HepG2 (cell line): ENCODE results near the gene HSD17B8. TPM values are rescaled to one million over a fixed set of nuclear protein-coding genes. Genes with fewer than 3 reads are reported as not detected.

Experiments
- CHD4 ChIP-seq: fragments of 200-600 bp; sonication (generic); IDR thresholded peaks from 2 replicates; pipeline ENCODE4 v1.7.0; 2017; ENCODE audit warnings: mild to moderate bottlenecking, low read length, borderline replicate concordance
- HBP1 ChIP-seq: IDR thresholded peaks from 2 replicates; pipeline ENCODE4 v1.6.1; 2016; ENCODE audit warnings: low read depth, control low read depth
- HOXA5 ChIP-seq: sonication (generic); formaldehyde crosslinking; IDR thresholded peaks from 2 replicates; pipeline ENCODE4 v1.4.0; 2020; ENCODE audit warnings: missing genetic modification reagents
- KDM4B ChIP-seq: sonication (generic); formaldehyde crosslinking; IDR thresholded peaks from 2 replicates; pipeline ENCODE4 v1.4.0; 2020; ENCODE audit warnings: missing genetic modification reagents
- POGZ ChIP-seq: sonication (generic); formaldehyde crosslinking; IDR thresholded peaks from 2 replicates; pipeline ENCODE4 v1.4.0; 2020; ENCODE audit warnings: mild to moderate bottlenecking, missing genetic modification reagents
- SNAPC5 ChIP-seq: sonication (generic); formaldehyde crosslinking; IDR thresholded peaks from 2 replicates; pipeline ENCODE4 v1.8.1; 2023; ENCODE audit warnings: mild to moderate bottlenecking, missing genetic modification reagents, borderline replicate concordance
- TCF12 ChIP-seq, 2 experiments: fragments of 450-650 bp in 1 of 2; sonication (generic) in 1 of 2; formaldehyde crosslinking in 1 of 2; IDR thresholded peaks; 2 replicates each; pipeline versions ENCODE4 v1.6.1 to v1.8.0; 2017 to 2022; ENCODE audit warnings: antibody characterized with exemption in 1 of 2, mild to moderate bottlenecking in 1 of 2, missing genetic modification reagents in 1 of 2, moderate library complexity in 1 of 2
- ZC3H4 ChIP-seq: sonication (generic); formaldehyde crosslinking; IDR thresholded peaks from 2 replicates; pipeline ENCODE4 v1.4.0; 2020; ENCODE audit warnings: missing genetic modification reagents, borderline replicate concordance
- ZNF142 ChIP-seq: sonication (generic); formaldehyde crosslinking; IDR thresholded peaks from 2 replicates; pipeline ENCODE4 v1.4.0; 2020; ENCODE audit warnings: missing genetic modification reagents
- ZNF460 ChIP-seq: sonication (generic); formaldehyde crosslinking; IDR thresholded peaks from 2 replicates; pipeline ENCODE4 v1.5.1; 2020; ENCODE audit warnings: missing genetic modification reagents, mild to moderate bottlenecking, borderline replicate concordance
- ZNF563 ChIP-seq: sonication (generic); formaldehyde crosslinking; IDR thresholded peaks from 2 replicates; pipeline ENCODE4 v1.8.0; 2022; ENCODE audit warnings: mild to moderate bottlenecking, moderate library complexity, missing genetic modification reagents
- ZNF577 ChIP-seq: sonication (generic); formaldehyde crosslinking; IDR thresholded peaks from 2 replicates; pipeline ENCODE4 v1.4.0; 2020; ENCODE audit warnings: mild to moderate bottlenecking, low read depth, missing genetic modification reagents, borderline replicate concordance
- ZNF670 ChIP-seq: sonication (generic); formaldehyde crosslinking; IDR thresholded peaks from 2 replicates; pipeline ENCODE4 v1.8.0; 2022; ENCODE audit warnings: mild to moderate bottlenecking, missing genetic modification reagents, borderline replicate concordance
- ZNF850 ChIP-seq: sonication (generic); formaldehyde crosslinking; conservative IDR thresholded peaks from 2 replicates; pipeline ENCODE4 v1.9.0; 2021; ENCODE audit warnings: mild to moderate bottlenecking, missing genetic modification reagents
- polyA plus RNA-seq, 8 experiments: library from polyadenylated mRNA; depleted of rRNA in 3 of 8; stranded (reverse) in 7 of 8; unstranded in 1 of 8; fragments of >200 nt; fragmentation: Illumina TruSeq in 4 of 8; extraction: Trizol in 4 of 8; gene quantifications; 2 replicates each; pipeline versions ENCODE4 v1.2.1 to v1.2.3, GENCODE V29; 2011 to 2016; ENCODE audit warnings: low read depth in 4 of 8, missing spikeins in 1 of 8, mixed read lengths in 1 of 8; ENCODE audit not compliant: insufficient read depth in 1 of 8
- total RNA-seq, 5 experiments: library from RNA; depleted of rRNA; stranded (reverse); fragments of >200 nt; fragmentation: Illumina TruSeq; extraction: Trizol; gene quantifications; 2 replicates each; pipeline ENCODE4 v1.2.3, GENCODE V29; 2016; ENCODE audit warnings: low read depth in 1 of 5
- TF ChIP-seq, protein P1 (sequence below): sonication (generic); formaldehyde crosslinking; IDR thresholded peaks from 2 replicates; pipeline ENCODE4 v1.8.0; 2022; ENCODE audit warnings: mild to moderate bottlenecking, missing genetic modification reagents, borderline replicate concordance
- TF ChIP-seq, protein P2 (sequence below): sonication (generic); formaldehyde crosslinking; IDR thresholded peaks from 2 replicates; pipeline ENCODE4 v1.4.0; 2020; ENCODE audit warnings: mild to moderate bottlenecking, missing genetic modification reagents

The HSD17B8 gene
- total and polyA plus RNA-seq, 2 of the 13 experiments (the other 11 are each of a cell fraction or from before 2014, with no cell fraction given), result 12.6 to 20.1 TPM

DNA sequence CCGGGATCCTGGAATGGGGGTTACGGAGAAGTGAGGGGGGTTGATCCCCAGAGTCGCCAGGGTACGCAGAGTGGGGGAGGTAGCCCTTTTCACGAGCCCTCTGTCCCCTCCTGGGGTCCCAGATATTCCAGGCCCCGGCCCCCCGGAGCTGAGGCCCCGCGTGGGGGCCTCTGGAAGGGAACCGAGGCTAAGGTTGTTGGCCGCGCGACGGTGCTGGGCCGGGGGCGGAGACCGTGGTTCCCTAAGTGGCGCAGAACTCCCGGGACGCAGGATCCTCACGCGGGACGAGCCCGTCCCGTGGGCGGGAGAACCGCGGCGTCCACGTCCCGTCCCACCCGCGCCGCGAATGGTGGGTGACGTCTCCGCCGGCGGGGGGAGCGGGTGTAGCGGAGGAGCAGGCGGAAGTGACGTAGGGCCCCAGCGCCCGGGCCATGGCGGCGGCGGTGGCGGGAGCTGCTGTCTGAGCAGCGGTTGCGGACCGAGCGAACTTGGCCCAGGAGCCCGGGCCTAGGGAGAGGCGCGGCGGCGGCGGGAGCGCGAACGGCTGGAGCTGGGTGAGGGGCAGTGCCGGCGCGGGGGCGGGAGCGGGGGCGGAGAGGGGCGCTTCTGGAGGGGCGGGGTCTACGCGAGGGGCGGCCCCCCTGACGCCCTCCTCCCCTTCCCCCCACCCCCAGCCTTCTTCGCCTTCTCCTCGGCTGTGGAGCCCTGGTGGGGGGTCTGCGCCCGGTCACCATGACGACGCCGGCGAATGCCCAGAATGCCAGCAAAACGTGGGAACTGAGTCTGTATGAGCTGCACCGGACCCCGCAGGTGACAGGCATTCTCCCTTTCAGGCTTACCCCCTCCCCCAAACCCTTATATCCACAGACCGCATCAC, 3.9 kb downstream of the HSD17B8 start, which contains the start of gene RING1 (continued):
- TF ChIP-seq, protein P1, sequence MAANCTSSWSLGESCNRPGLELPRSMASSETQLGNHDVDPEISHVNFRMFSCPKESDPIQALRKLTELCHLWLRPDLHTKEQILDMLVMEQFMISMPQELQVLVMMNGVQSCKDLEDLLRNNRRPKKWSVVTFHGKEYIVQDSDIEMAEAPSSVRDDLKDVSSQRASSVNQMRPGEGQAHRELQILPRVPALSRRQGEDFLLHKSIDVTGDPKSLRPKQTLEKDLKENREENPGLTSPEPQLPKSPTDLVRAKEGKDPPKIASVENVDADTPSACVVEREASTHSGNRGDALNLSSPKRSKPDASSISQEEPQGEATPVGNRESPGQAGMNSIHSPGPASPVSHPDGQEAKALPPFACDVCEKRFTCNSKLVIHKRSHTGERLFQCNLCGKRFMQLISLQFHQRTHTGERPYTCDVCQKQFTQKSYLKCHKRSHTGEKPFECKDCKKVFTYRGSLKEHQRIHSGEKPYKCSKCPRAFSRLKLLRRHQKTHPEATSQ, result no peak
- TF ChIP-seq HBP1 (CRISPR knock-in tag) (peak; percentile 81; the same call in 1 of the 2 replicates), KDM4B (peak; percentile 75), ZNF563 (CRISPR knock-in tag) (peak; percentile 69; the same call in 1 of the 2 replicates), ZNF850 (CRISPR knock-in tag) (0 out of 2 replicates have a peak, but pooled peaks have one; percentile 29), ZNF577 (CRISPR knock-in tag) (no peak), ZC3H4 (no peak), CHD4 (no peak), ZNF460 (no peak), ZNF670 (CRISPR knock-in tag) (0 out of 2 replicates have a peak, but pooled peaks have one; percentile 13), ZNF142 (CRISPR knock-in tag) (no peak), HOXA5 (CRISPR knock-in tag) (peak; percentile 94), SNAPC5 (CRISPR knock-in tag) (no peak), TCF12 (IDR thresholded peaks at IDR 0.05) (no peak), TCF12 (CRISPR knock-in tag; IDR thresholded peaks at IDR 0.05) (no peak), POGZ (CRISPR knock-in tag) (peak; percentile 78)
- TF ChIP-seq, protein P2, sequence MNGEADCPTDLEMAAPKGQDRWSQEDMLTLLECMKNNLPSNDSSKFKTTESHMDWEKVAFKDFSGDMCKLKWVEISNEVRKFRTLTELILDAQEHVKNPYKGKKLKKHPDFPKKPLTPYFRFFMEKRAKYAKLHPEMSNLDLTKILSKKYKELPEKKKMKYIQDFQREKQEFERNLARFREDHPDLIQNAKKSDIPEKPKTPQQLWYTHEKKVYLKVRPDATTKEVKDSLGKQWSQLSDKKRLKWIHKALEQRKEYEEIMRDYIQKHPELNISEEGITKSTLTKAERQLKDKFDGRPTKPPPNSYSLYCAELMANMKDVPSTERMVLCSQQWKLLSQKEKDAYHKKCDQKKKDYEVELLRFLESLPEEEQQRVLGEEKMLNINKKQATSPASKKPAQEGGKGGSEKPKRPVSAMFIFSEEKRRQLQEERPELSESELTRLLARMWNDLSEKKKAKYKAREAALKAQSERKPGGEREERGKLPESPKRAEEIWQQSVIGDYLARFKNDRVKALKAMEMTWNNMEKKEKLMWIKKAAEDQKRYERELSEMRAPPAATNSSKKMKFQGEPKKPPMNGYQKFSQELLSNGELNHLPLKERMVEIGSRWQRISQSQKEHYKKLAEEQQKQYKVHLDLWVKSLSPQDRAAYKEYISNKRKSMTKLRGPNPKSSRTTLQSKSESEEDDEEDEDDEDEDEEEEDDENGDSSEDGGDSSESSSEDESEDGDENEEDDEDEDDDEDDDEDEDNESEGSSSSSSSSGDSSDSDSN, result peak; percentile 74; the same call in 1 of the 2 replicates
